HG02852 (cell line): ENCODE measurements around the gene FAM120A.
"Not testable (repeated sequence)": the region's sequence is repeated elsewhere in the genome, so short reads cannot be mapped to it uniquely, and the experiment has no call there.

Source experiments
- ATAC-seq: cut with Tn5 transposase; IDR thresholded peaks from one replicate; pipeline ENCODE4 v1.9.1; 2021; ENCODE audit warnings: mild to moderate bottlenecking, moderate library complexity; ENCODE audit not compliant: unreplicated experiment

FAM120A gene

DNA sequence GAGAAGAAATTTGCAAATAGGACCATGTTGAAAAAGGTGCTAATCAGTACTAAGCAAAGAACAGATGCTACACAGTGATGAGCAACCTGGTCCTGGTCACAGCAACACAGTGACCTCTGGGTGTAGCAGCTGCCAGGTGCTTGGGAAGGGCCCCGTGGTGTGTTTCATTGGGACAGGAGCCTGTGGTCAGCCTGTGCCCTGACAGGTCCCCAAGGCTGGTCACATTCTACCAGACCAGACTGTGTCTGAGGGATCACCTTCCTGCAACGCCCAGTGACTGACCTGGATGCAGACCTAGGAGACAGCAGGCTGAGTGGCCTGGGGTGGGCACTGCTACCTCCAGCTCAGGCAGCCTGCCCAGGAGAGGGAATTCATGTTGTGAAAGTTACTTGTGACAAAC, 56.7 kb downstream of the FAM120A start:
- no peak for ATAC-seq

DNA sequence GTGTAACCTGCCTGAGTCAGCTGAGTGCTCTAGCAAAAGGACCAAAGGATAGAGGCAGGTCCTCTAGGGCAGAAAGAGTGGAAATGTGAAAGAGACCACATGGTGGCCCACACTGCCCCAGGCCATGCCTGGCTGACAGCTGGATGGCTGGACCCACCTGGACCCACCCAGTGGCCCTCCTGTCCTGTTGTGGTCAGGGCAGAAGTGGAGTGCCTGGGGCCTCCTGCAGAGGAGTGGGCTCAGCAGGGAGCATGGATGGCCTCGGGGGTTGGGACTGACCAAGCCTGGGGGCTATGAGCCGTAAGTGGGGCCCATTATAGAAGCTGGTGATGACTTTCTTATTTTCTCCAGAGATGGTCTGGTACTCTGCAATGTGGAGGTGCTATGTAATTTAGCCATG, 57.6 kb downstream of the FAM120A start:
- ATAC-seq = no peak

DNA sequence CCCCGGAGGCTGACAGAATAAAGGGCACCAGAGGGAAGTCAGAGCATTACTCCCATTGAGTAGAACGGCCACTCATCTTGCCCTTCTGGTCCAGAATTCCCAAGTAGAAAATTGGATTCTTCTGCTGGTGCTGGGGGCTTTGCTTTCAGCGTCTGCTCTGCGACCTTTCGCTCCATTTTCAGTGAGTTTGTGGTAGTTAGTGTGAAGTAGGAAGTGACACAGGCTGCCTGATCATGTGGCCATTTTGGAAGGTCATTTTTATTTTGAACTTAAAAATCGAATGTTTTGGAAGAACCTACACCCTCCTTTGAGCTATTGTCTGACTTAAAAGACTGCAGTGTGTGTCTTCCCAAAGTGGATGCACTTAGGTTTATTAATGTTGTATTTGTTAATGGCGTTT, 58.6 kb downstream of the FAM120A start:
- ATAC-seq = no peak

DNA sequence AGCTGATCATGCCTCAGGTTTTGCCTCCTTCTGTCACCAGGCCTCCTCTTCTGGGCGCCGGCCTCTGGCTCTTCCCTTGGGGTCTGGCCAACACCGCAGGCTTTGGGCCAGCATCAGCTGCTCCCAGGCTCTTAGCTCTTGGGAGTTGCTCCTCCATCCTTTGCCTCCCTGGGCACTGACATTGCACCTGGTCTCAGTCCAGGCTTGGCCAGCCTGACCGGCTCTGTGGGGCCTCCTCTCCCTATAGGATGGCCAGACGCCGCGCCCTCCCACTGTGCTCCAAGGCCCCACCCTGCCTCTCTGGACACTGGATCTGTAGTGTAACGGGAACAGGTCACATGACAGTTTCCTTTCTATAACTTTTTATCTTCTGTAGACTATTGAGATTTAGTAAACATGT, 59.7 kb downstream of the FAM120A start:
- not testable (repeated sequence) for ATAC-seq

DNA sequence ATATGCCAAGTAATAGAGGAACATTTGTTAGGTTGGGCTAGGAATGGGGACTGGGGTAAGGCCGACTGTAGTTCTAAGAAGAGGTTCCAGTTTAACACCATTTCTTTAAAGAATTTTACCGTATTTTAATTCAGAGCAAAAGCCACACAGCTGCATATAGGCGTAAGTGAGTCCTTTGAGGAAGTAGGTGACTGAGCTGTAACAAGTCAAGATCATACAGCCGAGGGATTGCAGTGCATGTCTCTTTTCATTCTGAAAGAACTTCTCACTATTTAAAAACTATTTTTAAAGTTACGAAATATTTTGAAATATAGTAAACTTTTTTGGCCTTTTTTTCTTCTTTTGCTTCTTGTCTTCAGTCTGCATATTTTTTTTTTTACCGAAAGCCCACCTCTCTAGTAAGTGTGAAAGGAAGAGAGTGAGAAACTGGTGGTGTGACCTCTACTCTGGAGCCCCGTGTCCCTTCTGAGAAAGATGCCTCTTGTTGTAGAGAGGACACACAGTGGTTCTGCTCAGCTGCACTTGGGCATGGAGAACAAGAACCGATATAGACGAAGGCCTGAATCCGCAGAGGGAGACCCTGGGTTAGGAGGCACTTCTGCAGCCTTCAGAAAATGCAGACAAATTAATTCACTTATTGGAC, 60.8 kb downstream of the FAM120A start:
- not testable (repeated sequence) for ATAC-seq

- ATAC-seq = no peak
Observed at GRCh38 chr9:93513606-93514005, 62.1 kb downstream of the FAM120A start.

- ATAC-seq = no peak
Observed at GRCh38 chr9:93517331-93517730, 65.8 kb downstream of the FAM120A start.

DNA sequence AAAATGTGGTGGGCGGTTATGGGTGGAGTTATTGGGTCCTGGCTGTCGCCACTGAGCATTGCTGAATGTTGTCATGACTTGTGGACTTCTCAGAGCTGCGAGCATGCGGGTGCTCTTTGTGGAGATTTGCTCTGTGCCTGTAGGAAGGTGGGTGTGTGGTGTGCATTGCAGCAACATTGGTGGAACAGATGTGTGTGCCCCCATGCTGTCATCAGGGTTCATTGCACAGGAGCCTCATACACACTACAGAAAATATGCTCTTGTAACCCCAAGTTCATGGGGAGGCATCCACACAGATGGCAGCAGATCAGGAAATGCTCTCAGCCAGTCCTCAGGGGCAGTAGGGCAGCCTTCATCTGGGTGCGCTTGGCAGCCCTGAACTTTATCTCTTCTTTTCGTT, 69.0 kb downstream of the FAM120A start:
- ATAC-seq = no peak

GRCh38 chr9:93522736-93523135, 71.3 kb downstream of the FAM120A start:
- no peak for ATAC-seq

GRCh38 chr9:93523518-93524144, 72.1 kb downstream of the FAM120A start:
- no peak for ATAC-seq

DNA sequence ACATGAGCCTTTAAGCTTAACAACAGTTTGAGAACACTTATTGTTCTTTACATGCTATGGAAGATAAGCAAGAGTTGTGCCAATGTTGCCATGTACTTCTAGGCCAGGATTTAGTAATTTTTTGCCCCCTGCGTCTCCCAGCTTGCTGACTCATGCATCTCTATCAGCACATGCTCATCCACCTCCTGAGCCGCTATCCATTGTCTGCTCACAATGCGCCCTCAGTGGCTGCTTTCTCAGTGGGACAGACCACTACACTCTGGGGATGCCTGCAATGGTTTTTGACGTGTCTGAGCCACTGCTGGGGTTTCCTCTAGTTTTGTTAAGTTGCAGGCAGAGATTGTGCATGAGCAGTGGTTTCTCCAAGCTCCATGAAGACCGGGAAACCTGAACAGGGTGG, 74.0 kb downstream of the FAM120A start:
- ATAC-seq = no peak

DNA sequence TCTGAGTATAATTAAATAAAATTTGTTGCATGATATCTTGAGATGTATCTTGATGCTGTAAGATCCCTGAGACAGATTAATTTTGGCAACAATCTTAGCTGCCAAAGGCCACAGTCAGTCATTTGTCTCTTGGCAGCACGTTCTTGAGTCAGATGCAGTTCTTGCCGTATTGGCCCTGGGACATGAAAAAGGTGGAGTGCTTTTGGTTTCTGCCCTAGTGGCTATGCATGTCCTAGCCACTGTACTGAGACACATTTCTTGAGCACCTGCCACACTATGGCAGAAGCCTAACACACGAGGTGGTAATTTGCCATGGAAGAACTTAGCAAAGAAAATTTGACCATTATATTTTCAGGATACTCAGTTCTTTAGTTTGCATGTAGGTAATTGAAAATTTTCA, 79.9 kb downstream of the FAM120A start:
- no peak for ATAC-seq

GRCh38 chr9:93532141-93532540, 80.7 kb downstream of the FAM120A start:
- no peak for ATAC-seq

GRCh38 chr9:93533863-93534262, 82.4 kb downstream of the FAM120A start:
- ATAC-seq = no peak

DNA sequence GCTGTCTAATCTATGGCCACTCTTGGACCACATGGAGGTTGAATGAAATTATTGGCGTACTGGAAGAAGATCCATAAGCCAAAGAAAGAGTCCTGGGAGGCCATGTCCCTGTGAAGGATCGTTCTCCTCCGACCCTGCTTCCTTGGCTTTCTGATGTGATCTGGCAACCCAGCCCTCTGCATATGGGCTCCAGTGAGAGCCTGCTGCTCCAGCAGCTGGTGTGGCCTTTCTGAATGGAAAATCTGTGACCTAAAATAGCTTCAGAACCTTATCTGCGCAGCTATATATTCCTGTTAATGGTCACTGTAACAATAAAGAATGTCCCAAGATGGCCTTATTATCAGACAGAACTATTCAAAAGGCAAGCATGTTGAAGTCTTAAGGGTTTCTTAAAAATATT, 84.7 kb downstream of the FAM120A start:
- no peak for ATAC-seq

DNA sequence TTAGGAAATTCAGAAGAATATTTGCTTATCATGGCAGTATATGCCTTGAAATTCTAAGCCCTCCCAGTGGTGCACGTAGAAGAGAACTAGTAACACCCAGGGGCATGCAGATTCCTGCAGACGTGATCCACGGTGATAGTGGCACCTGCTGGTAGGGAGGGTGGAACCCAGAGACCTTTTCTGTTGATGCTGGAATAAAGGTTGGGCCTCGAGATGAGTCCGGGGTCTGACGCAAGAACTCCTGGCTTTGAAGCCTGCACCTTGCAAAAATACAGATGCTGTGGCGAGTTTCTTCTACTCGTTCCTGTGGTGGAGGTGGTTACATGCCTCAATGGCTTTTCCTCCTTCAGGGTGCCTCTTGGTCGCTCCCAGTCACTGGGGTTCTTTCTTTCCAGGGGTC, 85.4 kb downstream of the FAM120A start:
- no peak for ATAC-seq

- no peak for ATAC-seq
Observed at GRCh38 chr9:93540305-93540704, 88.8 kb downstream of the FAM120A start.

DNA sequence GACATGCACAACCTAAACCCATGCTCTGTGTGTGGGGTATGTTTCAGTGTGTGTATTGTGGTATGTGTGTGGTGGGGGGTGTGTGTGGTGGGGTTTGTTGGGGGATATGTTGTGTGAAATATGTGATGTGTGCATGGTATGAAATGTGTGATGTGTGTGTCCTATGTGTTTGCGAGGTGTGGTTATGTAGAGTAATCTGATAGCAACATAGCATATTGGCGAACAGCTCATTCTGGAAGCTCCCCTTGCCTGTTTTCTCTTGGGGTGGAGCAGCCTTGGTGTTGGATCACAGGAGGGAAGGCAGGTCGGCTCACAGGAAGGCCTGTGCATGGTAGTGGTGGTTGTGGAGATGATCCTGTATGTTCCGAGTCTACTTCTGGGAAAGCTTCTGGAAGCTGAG, 89.5 kb downstream of the FAM120A start:
- ATAC-seq = no peak

GRCh38 chr9:93541581-93542349, 90.3 kb downstream of the FAM120A start:
- no peak for ATAC-seq

DNA sequence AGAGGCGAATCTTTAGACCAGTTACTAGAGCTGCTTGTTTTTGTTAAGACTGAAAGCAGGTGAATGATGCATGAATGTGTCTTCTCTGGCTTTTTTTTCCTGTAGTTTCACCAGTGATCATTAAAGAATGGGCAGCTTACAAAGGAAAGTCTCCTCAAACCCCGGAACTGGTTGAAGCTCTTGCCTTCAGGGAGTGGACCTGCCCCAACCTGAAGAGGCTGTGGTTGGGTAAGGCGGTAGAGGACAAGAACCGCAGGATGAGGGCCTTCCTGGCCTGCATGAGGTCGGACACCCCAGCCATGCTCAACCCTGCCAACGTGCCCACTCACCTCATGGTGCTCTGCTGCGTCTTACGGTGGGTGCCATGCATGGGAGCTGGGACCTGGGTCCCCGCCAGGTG, 91.6 kb downstream of the FAM120A start:
- ATAC-seq = no peak

DNA sequence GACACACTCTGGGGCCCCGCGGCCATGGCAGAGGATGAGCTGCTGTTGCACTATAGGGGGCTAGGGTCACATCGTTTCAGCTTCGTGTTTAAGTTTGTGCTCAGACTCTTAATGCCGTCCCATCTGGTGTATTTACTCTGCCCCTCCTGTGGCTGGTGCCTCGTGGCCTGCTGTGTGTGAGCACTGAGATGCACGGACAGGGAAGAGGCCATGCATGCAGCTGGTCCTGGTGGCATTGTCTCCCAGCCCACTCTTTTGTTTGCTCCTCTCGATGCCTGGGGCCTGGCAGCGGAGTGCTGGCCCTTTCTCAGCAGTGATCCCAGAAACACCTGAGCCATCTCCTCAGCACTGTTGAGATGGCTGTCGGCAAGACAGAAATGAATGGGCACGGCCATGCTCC, 94.9 kb downstream of the FAM120A start:
- ATAC-seq = no peak

GRCh38 chr9:93549611-93550010, 98.1 kb downstream of the FAM120A start:
- ATAC-seq = no peak
